HG03342 (cell line): ENCODE data around the gene LGMN.
"Not testable (repeated sequence)": the region's sequence is repeated elsewhere in the genome, so short reads cannot be mapped to it uniquely, and the experiment has no call there.

Source experiments
- ATAC-seq: cut with Tn5 transposase; IDR thresholded peaks from one replicate; pipeline ENCODE4 v1.9.1; 2021; ENCODE audit warnings: mild to moderate bottlenecking, moderate library complexity; ENCODE audit not compliant: unreplicated experiment

The LGMN gene

GRCh38 chr14:92763666-92764631 is 15.5 kb upstream of the LGMN start:
- ATAC-seq = not testable (repeated sequence)

GRCh38 chr14:92760524-92760805 is 12.0 kb upstream of the LGMN start:
- ATAC-seq = no peak

GRCh38 chr14:92759679-92760523 is 11.5 kb upstream of the LGMN start:
- ATAC-seq = no peak

- ATAC-seq = no peak
These were observed 10.9 kb upstream of the LGMN start for GRCh38 chr14:92759300-92759678.

GRCh38 chr14:92756446-92756845 is 8.0 kb upstream of the LGMN start:
- ATAC-seq = no peak

GRCh38 chr14:92755495-92755894 is 7.1 kb upstream of the LGMN start:
- ATAC-seq = no peak

GRCh38 chr14:92754966-92755365 is 6.5 kb upstream of the LGMN start:
- no peak for ATAC-seq

GRCh38 chr14:92753250-92753649 is 4.8 kb upstream of the LGMN start:
- no peak for ATAC-seq

GRCh38 chr14:92751819-92752218 is 3.4 kb upstream of the LGMN start:
- ATAC-seq = no peak

- ATAC-seq = no peak
These were observed 2.6 kb upstream of the LGMN start for GRCh38 chr14:92750994-92751400.

GRCh38 chr14:92750222-92750728 is 1.8 kb upstream of the LGMN start:
- not testable (repeated sequence) for ATAC-seq

GRCh38 chr14:92747701-92748258 is 647 bp downstream of the LGMN start:
- peak; percentile 3 for ATAC-seq

- no peak for ATAC-seq
These were observed 4.2 kb downstream of the LGMN start for GRCh38 chr14:92744198-92744597.

GRCh38 chr14:92740440-92740839 is 8.0 kb downstream of the LGMN start:
- no peak for ATAC-seq

- ATAC-seq = no peak
These were observed 10.7 kb downstream of the LGMN start for GRCh38 chr14:92737619-92738188.

- no peak for ATAC-seq
These were observed 11.2 kb downstream of the LGMN start for GRCh38 chr14:92737206-92737605.

- no peak for ATAC-seq
These were observed 13.1 kb downstream of the LGMN start for GRCh38 chr14:92735344-92735743.

GRCh38 chr14:92734618-92735017 is 13.8 kb downstream of the LGMN start:
- no peak for ATAC-seq

- no peak for ATAC-seq
These were observed 15.4 kb downstream of the LGMN start for GRCh38 chr14:92733007-92733406.

GRCh38 chr14:92731622-92732115 is 16.8 kb downstream of the LGMN start:
- ATAC-seq = no peak
